CD4-positive, alpha-beta T cell treated with Interleukin-10 for 1 hour (primary cell): Measurements from ENCODE around the gene HNRNPUL1.
A peak's percentile ranks its signal among the peaks of the same experiment; 100 is the strongest.
"Not testable (repeated sequence)": the region's sequence is repeated elsewhere in the genome, so short reads cannot be mapped to it uniquely, and the experiment has no call there.

Experiments
- DNase-seq: peaks from one replicate; pipeline ENCODE4 v3.0.0-alpha.2; 2020

The HNRNPUL1 gene

GRCh38 chr19:41327576-41328156, 63.5 kb downstream of the HNRNPUL1 start:
- DNase-seq: peak; percentile 89

GRCh38 chr19:41328157-41328841, 64.1 kb downstream of the HNRNPUL1 start:
- no peak for DNase-seq

GRCh38 chr19:41328842-41329225, 64.7 kb downstream of the HNRNPUL1 start:
- DNase-seq: peak; percentile 28

GRCh38 chr19:41330481-41330880, 66.3 kb downstream of the HNRNPUL1 start:
- peak; percentile 44 for DNase-seq

- no peak for DNase-seq
Measured at GRCh38 chr19:41330946-41331678, 66.9 kb downstream of the HNRNPUL1 start.

GRCh38 chr19:41332000-41332399, 67.8 kb downstream of the HNRNPUL1 start:
- no peak for DNase-seq

GRCh38 chr19:41332468-41332867, 68.3 kb downstream of the HNRNPUL1 start:
- no peak for DNase-seq

- no peak for DNase-seq
Measured at GRCh38 chr19:41334793-41335192, 70.6 kb downstream of the HNRNPUL1 start.

GRCh38 chr19:41335467-41335866, 71.3 kb downstream of the HNRNPUL1 start:
- no peak for DNase-seq

GRCh38 chr19:41339936-41340335, 75.8 kb downstream of the HNRNPUL1 start:
- no peak for DNase-seq

- peak; percentile 36 for DNase-seq
Measured at GRCh38 chr19:41341669-41342490, 77.7 kb downstream of the HNRNPUL1 start.

GRCh38 chr19:41344162-41344561, 80.0 kb downstream of the HNRNPUL1 start:
- DNase-seq: no peak

GRCh38 chr19:41346916-41347315, 82.7 kb downstream of the HNRNPUL1 start:
- DNase-seq: not testable (repeated sequence)

- peak; percentile 28 for DNase-seq
Measured at GRCh38 chr19:41350735-41351338, 86.7 kb downstream of the HNRNPUL1 start.

GRCh38 chr19:41351339-41352245, 87.4 kb downstream of the HNRNPUL1 start:
- DNase-seq: peak; percentile 89

GRCh38 chr19:41352279-41352608, 88.1 kb downstream of the HNRNPUL1 start:
- no peak for DNase-seq

GRCh38 chr19:41352609-41353465, 88.7 kb downstream of the HNRNPUL1 start:
- DNase-seq: peak; percentile 81

- peak; percentile 96 for DNase-seq
Measured at GRCh38 chr19:41353466-41354342, 89.5 kb downstream of the HNRNPUL1 start, which contains the start of gene TGFB1. TGFB1 (minus strand) TSS chr19:41353922; CDS start chr19:41353044, 878 bp downstream.

- DNase-seq: no peak
Measured at GRCh38 chr19:41354343-41354953, 90.3 kb downstream of the HNRNPUL1 start.
